ENCODE measurements around the gene BDNF. TPM values are rescaled to one million over a fixed set of nuclear protein-coding genes. Genes with fewer than 3 reads are reported as not detected.

Gene BDNF
- total RNA-seq, 1 donor from 2014 or later = 0.25 TPM

- Histone ChIP-seq H3K27ac (no peak overlapping the region), H3K9me3 (no peaks in the 10 kb centered on the region)
- intact Hi-C loops (cut with DNase I) = no loop called here
Observed at GRCh38 chr11:27719546-27719925, 19.3 kb upstream of the BDNF start.

GRCh38 chr11:27718863-27719545, 18.7 kb upstream of the BDNF start:
- Histone ChIP-seq H3K4me1 (peaks cover 29% of the 10 kb centered on the region), H3K27ac (no peak overlapping the region)
- intact Hi-C loops (cut with DNase I) = no loop called here

More at GRCh38 chr11:27719546-27719925, 19.3 kb upstream of the BDNF start:
- peaks cover 29% of the 10 kb centered on the region for H3K4me1 ChIP-seq
- no peak for DNase-seq (ENCODE audit: extremely low spot score in 2 of 2)
- H3K36me3 ChIP-seq = no peaks in the 10 kb centered on the region
- H3K4me3 ChIP-seq = peak overlapping the region; percentile 35 to 39
- TF ChIP-seq POLR2AphosphoS5 (IDR thresholded peaks at IDR 0.05; ENCODE audit: insufficient read depth in 1 of 2, low read depth in 1 of 2) (no peak), POLR2A (IDR thresholded peaks at IDR 0.05) (no peak), CTCF (IDR thresholded peaks at IDR 0.05) (no peak)
- peaks cover 8% of the 10 kb centered on the region for H3K27me3 ChIP-seq

GRCh38 chr11:27718346-27718862, 18.1 kb upstream of the BDNF start:
- DNase-seq (ENCODE audit: extremely low spot score in 2 of 2) = no peak
- intact Hi-C loops (cut with DNase I) = no loop called here
- Histone ChIP-seq H3K27me3 (peaks cover 8% of the 10 kb centered on the region), H3K27ac (no peak overlapping the region), H3K4me3 (peak overlapping the region; percentile 35 to 39), H3K36me3 (no peaks in the 10 kb centered on the region), H3K4me1 (peaks cover 29% of the 10 kb centered on the region), H3K9me3 (no peaks in the 10 kb centered on the region)
- TF ChIP-seq POLR2A (IDR thresholded peaks at IDR 0.05) (no peak), CTCF (IDR thresholded peaks at IDR 0.05) (no peak), POLR2AphosphoS5 (IDR thresholded peaks at IDR 0.05; ENCODE audit: insufficient read depth in 1 of 2, low read depth in 1 of 2) (no peak)

More at GRCh38 chr11:27718863-27719545, 18.7 kb upstream of the BDNF start:
- TF ChIP-seq POLR2AphosphoS5 (IDR thresholded peaks at IDR 0.05; ENCODE audit: insufficient read depth in 1 of 2, low read depth in 1 of 2) (no peak), CTCF (IDR thresholded peaks at IDR 0.05) (no peak), POLR2A (IDR thresholded peaks at IDR 0.05) (no peak)
- Histone ChIP-seq H3K4me3 (peak overlapping the region; percentile 35 to 39), H3K27me3 (peaks cover 8% of the 10 kb centered on the region), H3K36me3 (no peaks in the 10 kb centered on the region), H3K9me3 (no peaks in the 10 kb centered on the region)
- DNase-seq (ENCODE audit: extremely low spot score in 2 of 2) = no peak

GRCh38 chr11:27717801-27718229, 17.6 kb upstream of the BDNF start:
- Histone ChIP-seq H3K4me1 (peaks cover 29% of the 10 kb centered on the region), H3K27me3 (peaks cover 8% of the 10 kb centered on the region), H3K36me3 (no peaks in the 10 kb centered on the region), H3K9me3 (no peaks in the 10 kb centered on the region), H3K4me3 (peak overlapping the region in 1 of 2 donors; percentile 35), H3K27ac (no peak overlapping the region)
- no peak for TF ChIP-seq POLR2AphosphoS5 (IDR thresholded peaks at IDR 0.05; ENCODE audit: insufficient read depth in 1 of 2, low read depth in 1 of 2)
- TF ChIP-seq POLR2A (IDR thresholded peaks at IDR 0.05) = no peak
- TF ChIP-seq CTCF (IDR thresholded peaks at IDR 0.05) = no peak
- no peak for DNase-seq (ENCODE audit: extremely low spot score in 2 of 2)
- intact Hi-C loops (cut with DNase I) = no loop called here

- Histone ChIP-seq H3K27ac (no peak overlapping the region), H3K36me3 (no peaks in the 10 kb centered on the region), H3K9me3 (no peaks in the 10 kb centered on the region), H3K4me1 (peaks cover 25% of the 10 kb centered on the region), H3K4me3 (no peak overlapping the region), H3K27me3 (peaks cover 4% of the 10 kb centered on the region)
- no peak for DNase-seq (ENCODE audit: extremely low spot score in 2 of 2)
- intact Hi-C loops (cut with DNase I) = no loop called here
- TF ChIP-seq POLR2A (IDR thresholded peaks at IDR 0.05) (no peak), POLR2AphosphoS5 (IDR thresholded peaks at IDR 0.05; ENCODE audit: insufficient read depth in 1 of 2, low read depth in 1 of 2) (no peak), CTCF (IDR thresholded peaks at IDR 0.05) (no peak)
Observed at GRCh38 chr11:27717377-27717776, 17.1 kb upstream of the BDNF start.
